Thymus (tissue), 11 donors: Measurements from ENCODE around the gene TMEM220. TPM values are rescaled to one million over a fixed set of nuclear protein-coding genes. Genes with fewer than 3 reads are reported as not detected.

Experiments
- DNase-seq, 9 donors: peaks; one replicate each; pipeline ENCODE4 v3.0.0-alpha.2; 2013; ENCODE audit warnings: low spot score in 9 of 9, low read depth in 6 of 9, missing footprints in 1 of 9
- H3K27ac ChIP-seq, 2 donors: one replicate each; pipeline ENCODE4 v1.5.1; 2013; ENCODE audit warnings: control low read depth in 1 of 2, low read depth in 1 of 2, low read length in 1 of 2, mild to moderate bottlenecking in 1 of 2, moderate library complexity in 1 of 2
- H3K27me3 ChIP-seq, 2 donors: one replicate each; pipeline ENCODE4 v1.5.1; 2013; ENCODE audit warnings: low read length in 1 of 2; ENCODE audit not compliant: control insufficient read depth in 2 of 2, insufficient read depth in 1 of 2
- H3K36me3 ChIP-seq, 2 donors: one replicate each; pipeline ENCODE4 v1.5.1; 2013; ENCODE audit warnings: low read length in 1 of 2, mild to moderate bottlenecking in 1 of 2, moderate library complexity in 1 of 2; ENCODE audit not compliant: control insufficient read depth in 2 of 2, insufficient read depth in 2 of 2
- H3K4me1 ChIP-seq, 2 donors: one replicate each; pipeline ENCODE4 v1.5.1; 2013; ENCODE audit warnings: low read length in 2 of 2; ENCODE audit not compliant: control insufficient read depth in 2 of 2, insufficient read depth in 2 of 2
- H3K4me3 ChIP-seq, 2 donors: one replicate each; pipeline ENCODE4 v1.5.1; 2013; ENCODE audit warnings: low read length in 2 of 2, control low read depth in 1 of 2, mild to moderate bottlenecking in 1 of 2
- H3K9me3 ChIP-seq, 2 donors: one replicate each; pipeline ENCODE4 v1.5.1; 2013; ENCODE audit warnings: low read length in 1 of 2, mild to moderate bottlenecking in 1 of 2; ENCODE audit not compliant: control insufficient read depth in 2 of 2, insufficient read depth in 1 of 2
- WGBS: extraction: QIAGEN DNeasy Blood & Tissue Kit; methylation state at CpG from one replicate; pipeline ENCODE4 v1.1.7; 2013; 5-methylcytosine and 5-hydroxymethylcytosine counted together
- polyA plus RNA-seq: library from polyadenylated mRNA; stranded (reverse); fragments of 200-250 nt; gene quantifications from one replicate; pipeline ENCODE4 v1.2.3, GENCODE V29; 2013
- total RNA-seq: library from RNA; stranded (reverse); fragments of 120-200 nt; gene quantifications from one replicate; pipeline ENCODE4 v1.2.4, GENCODE V29; 2013
- donor health status: healthy.

TMEM220 gene
- total and polyA plus RNA-seq, 2 donors, result 0.85 to 2.6 TPM

DNA sequence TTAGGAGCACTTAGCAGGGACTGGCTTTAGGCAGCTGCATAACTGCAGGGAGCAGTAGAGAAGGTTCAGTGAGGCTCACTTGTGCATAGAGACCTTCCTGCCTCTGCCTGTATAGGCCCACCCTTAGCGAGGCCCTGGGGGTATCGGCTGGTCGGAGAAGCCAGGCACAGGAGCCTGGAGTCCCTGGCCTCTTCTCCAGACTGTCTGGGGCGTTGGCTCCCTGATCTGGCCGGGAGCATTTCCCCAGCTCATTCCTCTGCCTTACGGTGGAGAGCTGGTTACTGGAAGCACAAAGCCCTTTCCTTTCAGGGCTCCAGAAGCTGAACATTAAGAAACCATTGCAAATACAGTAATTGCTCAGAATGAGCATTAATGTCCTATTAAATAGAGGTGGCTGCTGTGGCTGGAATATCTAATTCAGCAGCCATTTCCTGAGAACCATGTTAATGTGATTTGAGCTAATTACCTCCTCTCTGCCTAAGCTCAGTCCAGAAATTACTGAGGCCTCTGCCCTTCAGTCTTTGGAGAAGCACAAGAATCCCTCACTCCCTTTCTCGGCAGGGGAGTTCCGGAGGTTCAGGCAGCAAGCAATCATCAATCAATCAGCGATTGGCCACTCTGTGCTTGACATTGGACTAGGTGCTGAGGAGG is 18.8 kb upstream of the TMEM220 start:
- no peak for DNase-seq
- WGBS, result 84% methylated on average over 9 of the region's 9 CpGs
- Histone ChIP-seq H3K4me3 (no peak overlapping the region), H3K4me1 (peaks cover 4 to 5% of the 10 kb centered on the region in 2 donors), H3K36me3 (no peaks in the 10 kb centered on the region), H3K9me3 (no peaks in the 10 kb centered on the region), H3K27me3 (no peaks in the 10 kb centered on the region), H3K27ac (no peak overlapping the region)

DNA sequence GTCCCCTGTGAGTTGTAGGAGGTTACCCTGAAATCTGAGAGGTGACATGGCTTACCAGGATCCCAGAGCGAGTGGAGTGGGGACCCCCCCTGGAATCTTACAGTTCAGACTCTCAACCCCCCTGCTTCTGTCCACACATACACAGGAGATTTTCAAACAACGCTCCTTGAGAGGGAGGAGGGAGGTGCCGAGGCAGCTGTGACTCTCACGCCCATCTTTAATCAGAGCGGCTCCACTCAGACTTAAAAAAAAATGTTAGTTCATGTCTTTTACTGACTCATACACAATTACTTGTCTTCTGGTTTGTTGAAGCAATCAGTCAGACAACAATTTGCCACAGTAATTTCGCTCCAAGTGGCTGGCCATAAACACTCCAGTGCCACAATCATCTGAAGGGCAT is 15.4 kb upstream of the TMEM220 start:
- H3K27me3 ChIP-seq, result no peaks in the 10 kb centered on the region
- no peak for DNase-seq

DNA sequence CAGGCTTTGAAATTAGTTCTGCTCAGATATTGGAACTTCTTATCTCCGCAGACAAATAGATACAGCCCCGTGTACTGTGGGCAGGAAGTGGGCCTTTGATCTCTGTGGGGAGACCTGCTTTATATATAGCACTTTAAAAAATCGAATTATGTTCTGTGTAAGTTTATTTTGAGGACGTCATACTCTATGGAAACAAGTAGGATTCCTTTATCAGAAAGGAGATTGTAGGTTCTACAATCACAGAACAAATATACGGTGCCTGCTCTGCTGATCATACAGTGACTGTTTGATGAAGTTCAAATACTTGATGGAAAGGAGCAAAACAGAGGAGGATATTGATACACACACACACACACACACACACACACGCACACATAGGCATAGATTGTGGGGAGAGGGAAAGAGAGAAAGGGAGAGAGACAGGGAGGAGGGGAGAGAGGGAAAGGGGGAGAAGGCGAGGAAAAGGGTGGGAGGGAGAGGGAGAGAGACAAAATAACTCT is 14.7 kb upstream of the TMEM220 start:
- Histone ChIP-seq H3K27me3 (no peaks in the 10 kb centered on the region), H3K4me3 (no peak overlapping the region), H3K9me3 (no peaks in the 10 kb centered on the region), H3K27ac (no peak overlapping the region), H3K4me1 (peaks cover 4 to 5% of the 10 kb centered on the region in 2 donors), H3K36me3 (no peaks in the 10 kb centered on the region)
- peak in 6 of 9 donors; percentile 11 to 56 (median 26) for DNase-seq
- 28% methylated on average over 7 of the region's 7 CpGs for WGBS

More for the DNA sequence above, 15.4 kb upstream of the TMEM220 start:
- Histone ChIP-seq H3K4me1 (peaks cover 4 to 5% of the 10 kb centered on the region in 2 donors), H3K9me3 (no peaks in the 10 kb centered on the region), H3K36me3 (no peaks in the 10 kb centered on the region), H3K27ac (no peak overlapping the region), H3K4me3 (no peak overlapping the region)
- WGBS, result 76% methylated on average over 6 of the region's 6 CpGs

DNA sequence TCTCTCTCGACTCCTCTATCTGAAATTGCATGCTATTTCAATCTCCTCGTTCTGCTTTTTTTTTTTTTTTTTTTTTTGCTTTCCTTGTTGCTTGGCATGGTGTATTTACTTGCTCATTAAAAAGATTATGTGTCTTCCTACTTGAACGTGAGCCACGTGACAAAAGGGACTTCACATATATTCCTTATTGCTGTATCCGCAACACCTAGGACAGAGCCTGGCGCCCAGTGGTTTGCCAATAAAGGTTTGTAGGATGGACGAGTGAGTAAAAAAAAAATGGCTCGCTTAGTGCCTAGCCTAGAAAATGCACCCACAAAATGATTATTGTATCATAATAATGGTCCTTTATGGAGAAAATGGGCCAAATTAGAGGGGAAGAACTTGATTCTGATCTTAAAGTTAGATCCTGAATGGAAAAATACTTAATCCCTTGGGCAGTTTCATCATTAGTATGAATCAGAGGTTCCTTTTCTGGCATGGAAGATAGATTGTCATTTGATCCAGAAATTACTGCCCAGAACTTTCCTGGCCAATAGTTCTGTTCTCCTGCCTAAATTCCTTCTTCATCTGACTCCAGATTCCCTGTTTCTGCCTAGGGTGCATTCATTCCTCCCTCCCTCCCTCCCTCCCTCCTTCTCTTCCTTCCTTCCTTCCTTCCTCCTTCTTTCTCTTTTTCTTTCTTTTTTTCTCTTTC is 13.6 kb upstream of the TMEM220 start:
- H3K36me3 ChIP-seq, result no peaks in the 10 kb centered on the region
- 92% methylated on average over 8 of the region's 8 CpGs for WGBS
- no peaks in the 10 kb centered on the region for H3K9me3 ChIP-seq
- no peak for DNase-seq
- no peak overlapping the region for H3K4me3 ChIP-seq
- peaks cover 4 to 5% of the 10 kb centered on the region in 2 donors for H3K4me1 ChIP-seq
- no peaks in the 10 kb centered on the region for H3K27me3 ChIP-seq
- H3K27ac ChIP-seq, result no peak overlapping the region

GRCh38 chr17:10742431-10742830 is 12.6 kb upstream of the TMEM220 start:
- Histone ChIP-seq H3K27me3 (no peaks in the 10 kb centered on the region), H3K9me3 (no peaks in the 10 kb centered on the region), H3K4me3 (no peak overlapping the region), H3K36me3 (no peaks in the 10 kb centered on the region), H3K4me1 (peaks cover 4 to 5% of the 10 kb centered on the region in 2 donors), H3K27ac (no peak overlapping the region)
- no peak for DNase-seq
- 98% methylated on average over 6 of the region's 6 CpGs for WGBS

GRCh38 chr17:10741416-10742135 is 11.8 kb upstream of the TMEM220 start:
- Histone ChIP-seq H3K27ac (no peak overlapping the region), H3K4me1 (peaks cover 4 to 5% of the 10 kb centered on the region in 2 donors), H3K27me3 (no peaks in the 10 kb centered on the region), H3K4me3 (no peak overlapping the region), H3K36me3 (no peaks in the 10 kb centered on the region), H3K9me3 (no peaks in the 10 kb centered on the region)
- 96% methylated on average over 10 of the region's 10 CpGs for WGBS
- DNase-seq, result no peak

- DNase-seq, result no peak
- H3K9me3 ChIP-seq, result no peaks in the 10 kb centered on the region
These were observed 9.6 kb upstream of the TMEM220 start for GRCh38 chr17:10739386-10739785.

GRCh38 chr17:10738521-10739258 is 8.9 kb upstream of the TMEM220 start:
- no peaks in the 10 kb centered on the region for H3K27me3 ChIP-seq
- WGBS, result 93% methylated on average over 5 of the region's 5 CpGs
- no peak overlapping the region for H3K4me3 ChIP-seq
- H3K27ac ChIP-seq, result no peak overlapping the region
- DNase-seq, result no peak
- no peaks in the 10 kb centered on the region for H3K9me3 ChIP-seq
- no peaks in the 10 kb centered on the region for H3K4me1 ChIP-seq
- H3K36me3 ChIP-seq, result no peaks in the 10 kb centered on the region

More at GRCh38 chr17:10739386-10739785, 9.6 kb upstream of the TMEM220 start:
- Histone ChIP-seq H3K4me1 (peaks cover 3 to 4% of the 10 kb centered on the region in 2 donors), H3K27ac (no peak overlapping the region), H3K27me3 (no peaks in the 10 kb centered on the region), H3K36me3 (no peaks in the 10 kb centered on the region), H3K4me3 (no peak overlapping the region)
- 95% methylated on average over 5 of the region's 5 CpGs for WGBS
